K562 (cell line): ENCODE measurements around the gene PDE6B. TPM values are rescaled to one million over a fixed set of nuclear protein-coding genes. Genes with fewer than 3 reads are reported as not detected.

Experiments used
- ARID1B ChIP-seq: fragments of 450-650 bp; IDR thresholded peaks from 2 replicates; pipeline ENCODE4 v1.6.1; 2016; ENCODE audit warnings: antibody characterized with exemption, mild to moderate bottlenecking, inconsistent platforms
- E2F4 ChIP-seq: sonication (generic); formaldehyde crosslinking; IDR thresholded peaks from 2 replicates; pipeline ENCODE4 v1.8.0; 2022; ENCODE audit warnings: mild to moderate bottlenecking, low read depth, missing genetic modification reagents
- FOXM1 ChIP-seq, 2 experiments: fragments of 450-650 bp in 1 of 2; sonication (generic) in 1 of 2; formaldehyde crosslinking in 1 of 2; IDR thresholded peaks; 2 replicates each; pipeline versions ENCODE4 v1.6.1 to v1.9.0; 2017 to 2022; ENCODE audit warnings: low read depth in 2 of 2, mild to moderate bottlenecking in 2 of 2, missing genetic modification reagents in 1 of 2, moderate library complexity in 1 of 2
- HBP1 ChIP-seq: fragments of 450-650 bp; formaldehyde crosslinking; IDR thresholded peaks from 2 replicates; pipeline ENCODE4 v1.4.0; 2022; ENCODE audit warnings: missing genetic modification characterization
- MTA2 ChIP-seq: fragments of 450-650 bp; IDR thresholded peaks from 2 replicates; pipeline ENCODE4 v1.6.1; 2016; ENCODE audit warnings: low read depth
- NRF1 ChIP-seq, 2 experiments: fragments of 450-650 bp; IDR thresholded peaks in 1 of 2; conservative IDR thresholded peaks in 1 of 2; 2 replicates each; pipeline ENCODE4 v1.6.1; 2014; ENCODE audit warnings: mild to moderate bottlenecking in 2 of 2
- SMARCA4 ChIP-seq: fragments of 450-650 bp; IDR thresholded peaks from 2 replicates; pipeline ENCODE4 v1.6.1; 2016
- TBL1XR1 ChIP-seq, 2 experiments: IDR thresholded peaks; 2 replicates each; pipeline ENCODE4 v1.6.1; 2012; ENCODE audit warnings: improper control_type of control experiment in 2 of 2, low read length in 2 of 2, mild to moderate bottlenecking in 1 of 2
- TCF3 ChIP-seq: sonication (generic); formaldehyde crosslinking; IDR thresholded peaks from 2 replicates; pipeline ENCODE4 v1.4.0; 2020; ENCODE audit warnings: mild to moderate bottlenecking, missing genetic modification reagents
- TCFL5 ChIP-seq: fragments of 250-450 bp; sonication (Bioruptor Pico); conservative IDR thresholded peaks from 2 replicates; pipeline ENCODE4 v1.6.1; 2021; ENCODE audit warnings: mild to moderate bottlenecking, moderate library complexity, matching md5 sums
- TGIF2 ChIP-seq: sonication (generic); formaldehyde crosslinking; IDR thresholded peaks from 2 replicates; pipeline ENCODE4 v1.8.1; 2022; ENCODE audit warnings: mild to moderate bottlenecking, missing genetic modification reagents, moderate library complexity
- ZKSCAN8 ChIP-seq: fragments of 200-800 bp; sonication (Bioruptor generic); IDR thresholded peaks from 2 replicates; pipeline ENCODE4 v1.6.1; 2016; ENCODE audit warnings: missing genetic modification characterization, missing compliant biosample characterization
- ZNF449 ChIP-seq: fragments of 250-450 bp; sonication (Bioruptor Pico); IDR thresholded peaks from 2 replicates; pipeline ENCODE4 v1.8.0; 2022; ENCODE audit warnings: moderate library complexity, mild to moderate bottlenecking, inconsistent platforms
- ZNF609 ChIP-seq: sonication (generic); formaldehyde crosslinking; IDR thresholded peaks from 2 replicates; pipeline ENCODE4 v1.8.1; 2023; ENCODE audit warnings: missing genetic modification reagents, mild to moderate bottlenecking, borderline replicate concordance
- polyA plus RNA-seq, 8 experiments: library from polyadenylated mRNA; depleted of rRNA in 4 of 8; stranded (reverse) in 5 of 8; unstranded in 3 of 8; fragments of >200 nt; fragmentation: Nextera tagmentation in 2 of 8; fragmentation: Illumina TruSeq in 1 of 8; extraction: Ambion mirVana in 2 of 8; extraction: Trizol in 1 of 8; gene quantifications; 2 replicates each; pipeline versions ENCODE4 v1.2.1 to v1.2.3, GENCODE V29; 2011 to 2014; ENCODE audit warnings: inconsistent platforms in 1 of 8, missing spikeins in 1 of 8
- total RNA-seq, 7 experiments: library from RNA; depleted of rRNA in 6 of 7; stranded (reverse); fragments of >200 nt in 6 of 7; fragmentation: Illumina TruSeq in 2 of 7; extraction: Trizol in 2 of 7; gene quantifications; 2 replicates each; pipeline versions ENCODE4 v1.2.1 to v1.2.3, GENCODE V29; 2011 to 2021; ENCODE audit warnings: low replicate concordance in 1 of 7

The PDE6B gene
- total and polyA plus RNA-seq, 9 of the 15 experiments (the other 6 are each of a cell fraction or from before 2014, with no cell fraction given) = 0.04 TPM; not detected in 8

GRCh38 chr4:705278-706082 lies 80.1 kb downstream of the PDE6B start, which contains the start of gene PCGF3 (continued):
- TF ChIP-seq ZNF609 (CRISPR knock-in tag) (no peak), E2F4 (CRISPR knock-in tag) (no peak), FOXM1 (IDR thresholded peaks at IDR 0.05; ENCODE audit: low read depth) (no peak), FOXM1 (CRISPR knock-in tag; IDR thresholded peaks at IDR 0.05; ENCODE audit: low read depth) (0 out of 2 replicates have a peak, but pooled peaks have one; percentile 45), ZKSCAN8 (CRISPR knock-in tag) (no peak), HBP1 (CRISPR knock-in tag) (peak; percentile 77), TGIF2 (CRISPR knock-in tag) (no peak), SMARCA4 (0 out of 2 replicates have a peak, but pooled peaks have one; percentile 12), ARID1B (peak; percentile 32; the same call in 1 of the 2 replicates), NRF1 (conservative IDR thresholded peaks at IDR 0.05 in 1 of 2, IDR thresholded peaks at IDR 0.05 in 1 of 2) (peak; percentile 91), TBL1XR1 (IDR thresholded peaks at IDR 0.05; ENCODE audit: low read length in 2 of 2) (0 out of 4 replicates have a peak, but pooled peaks of 1 of the 2 experiments have one; percentile 29), TCF3 (CRISPR knock-in tag) (no peak), ZNF449 (CRISPR knock-in tag) (no peak), MTA2 (peak; percentile 44; the same call in 1 of the 2 replicates), TCFL5 (CRISPR knock-in tag) (no peak)
